Measurements from ENCODE around the gene SLCO3A1.

DNA sequence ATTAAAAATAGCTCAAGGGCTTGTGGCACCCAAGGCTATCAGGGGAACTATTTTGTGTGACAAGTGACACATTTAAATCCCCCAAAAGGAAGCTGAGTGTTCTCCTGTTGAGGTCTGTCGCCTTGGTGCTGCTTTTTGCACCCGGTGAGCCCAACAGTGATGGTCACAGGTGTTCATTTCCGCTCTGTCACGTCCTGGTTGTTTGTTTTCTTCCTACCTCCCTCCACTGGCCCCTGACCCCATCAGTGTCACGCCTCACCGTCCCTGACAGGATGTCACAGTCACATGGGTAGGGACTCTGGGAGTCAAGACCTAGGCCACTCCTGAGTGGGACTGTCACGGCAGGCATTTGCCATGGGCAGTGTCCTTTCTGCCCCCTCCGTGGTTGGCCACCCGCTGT lies 11.2 kb downstream of the SLCO3A1 start:
- TF ChIP-seq, protein P1, sequence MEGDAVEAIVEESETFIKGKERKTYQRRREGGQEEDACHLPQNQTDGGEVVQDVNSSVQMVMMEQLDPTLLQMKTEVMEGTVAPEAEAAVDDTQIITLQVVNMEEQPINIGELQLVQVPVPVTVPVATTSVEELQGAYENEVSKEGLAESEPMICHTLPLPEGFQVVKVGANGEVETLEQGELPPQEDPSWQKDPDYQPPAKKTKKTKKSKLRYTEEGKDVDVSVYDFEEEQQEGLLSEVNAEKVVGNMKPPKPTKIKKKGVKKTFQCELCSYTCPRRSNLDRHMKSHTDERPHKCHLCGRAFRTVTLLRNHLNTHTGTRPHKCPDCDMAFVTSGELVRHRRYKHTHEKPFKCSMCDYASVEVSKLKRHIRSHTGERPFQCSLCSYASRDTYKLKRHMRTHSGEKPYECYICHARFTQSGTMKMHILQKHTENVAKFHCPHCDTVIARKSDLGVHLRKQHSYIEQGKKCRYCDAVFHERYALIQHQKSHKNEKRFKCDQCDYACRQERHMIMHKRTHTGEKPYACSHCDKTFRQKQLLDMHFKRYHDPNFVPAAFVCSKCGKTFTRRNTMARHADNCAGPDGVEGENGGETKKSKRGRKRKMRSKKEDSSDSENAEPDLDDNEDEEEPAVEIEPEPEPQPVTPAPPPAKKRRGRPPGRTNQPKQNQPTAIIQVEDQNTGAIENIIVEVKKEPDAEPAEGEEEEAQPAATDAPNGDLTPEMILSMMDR (IDR thresholded peaks at IDR 0.05): no peak
- no peak for TF ChIP-seq POLR2A (IDR thresholded peaks at IDR 0.05)
